GM12874 (cell line): ENCODE results near the gene RAB40C.

Experiments used
- CTCF ChIP-seq: IDR thresholded peaks from 2 replicates; pipeline ENCODE4 v1.5.1; 2011; ENCODE audit warnings: low read depth, mild to moderate bottlenecking, control low read depth, low read length, moderate library complexity; ENCODE audit not compliant: insufficient read depth

RAB40C gene

GRCh38 chr16:625977-626765 is 36.3 kb downstream of the RAB40C start:
- TF ChIP-seq CTCF = no peak

- no peak for TF ChIP-seq CTCF
Measured at GRCh38 chr16:626787-627453, 37.1 kb downstream of the RAB40C start.

DNA sequence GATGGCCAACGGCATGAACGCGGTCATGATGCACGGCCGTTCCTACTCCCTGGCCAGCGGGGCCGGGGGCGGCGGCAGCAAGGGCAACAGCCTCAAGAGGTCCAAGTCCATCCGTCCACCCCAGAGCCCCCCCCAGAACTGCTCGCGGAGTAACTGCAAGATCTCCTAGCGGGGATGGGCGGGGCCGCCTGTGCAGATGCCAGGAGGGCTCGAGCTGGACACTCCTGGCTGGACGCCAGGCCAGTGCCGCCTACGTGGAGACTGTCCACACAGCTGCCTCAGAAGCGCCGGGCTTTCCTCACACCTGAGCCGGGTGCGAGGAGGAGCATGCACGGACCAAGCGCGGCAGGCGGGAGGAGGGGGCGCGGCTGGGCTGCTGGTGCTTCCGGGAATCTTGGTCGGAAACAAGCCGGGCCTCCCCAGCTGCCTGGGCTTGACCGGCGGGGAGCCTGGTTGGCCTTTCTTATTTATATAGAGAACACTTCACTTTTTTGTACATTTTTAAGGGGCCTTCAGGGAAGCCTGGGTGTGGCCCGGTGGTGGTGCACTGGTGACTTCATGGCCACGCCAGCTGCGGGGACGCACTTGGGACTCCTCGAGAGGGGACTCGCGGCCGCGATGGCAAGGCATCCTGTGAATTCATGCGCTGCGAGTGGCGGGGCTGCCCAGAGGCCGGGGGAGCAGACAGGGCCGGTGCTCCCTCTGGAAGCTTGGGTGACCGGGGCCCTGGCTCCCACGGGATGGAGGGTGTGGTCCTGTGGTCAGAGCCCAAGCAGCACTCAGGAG is 37.8 kb downstream of the RAB40C start:
- no peak for TF ChIP-seq CTCF

GRCh38 chr16:628321-629061 is 38.6 kb downstream of the RAB40C start:
- TF ChIP-seq CTCF = no peak

- no peak for TF ChIP-seq CTCF
Measured at GRCh38 chr16:629185-629832, 39.4 kb downstream of the RAB40C start.

- TF ChIP-seq CTCF = no peak
Measured at GRCh38 chr16:629833-630248, 40.0 kb downstream of the RAB40C start.
